DMS153 (cell line): ENCODE results near the gene MESD.

Experiments used
- DNase-seq: peaks from one replicate; lab custom pipeline; 2025; lab: John Stamatoyannopoulos, UW

Gene MESD

GRCh38 chr15:80902298-80902801 is 87.3 kb downstream of the MESD start:
- no peak for DNase-seq

GRCh38 chr15:80898040-80898439 is 91.6 kb downstream of the MESD start:
- no peak for DNase-seq
